ENCODE data around the gene CLSTN1.

GRCh38 chr1:9690440-9691107 lies 133.2 kb downstream of the CLSTN1 start:
- no peak for TF ChIP-seq CTCF (IDR thresholded peaks at IDR 0.05)
- no peak for TF ChIP-seq EZH2 (IDR thresholded peaks at IDR 0.05; ENCODE audit: borderline replicate concordance, insufficient read depth, low read depth, low read length, poor library complexity, severe bottlenecking)

Data from B cell (primary cell).